Measurements from ENCODE around the gene ZBTB20.
A peak's percentile ranks its signal among the peaks of the same experiment; 100 is the strongest.

ZBTB20 gene

GRCh38 chr3:114480442-114480841 lies 666.6 kb downstream of the ZBTB20 start:
- no peak overlapping the region for H3K4me3 Mint-ChIP-seq
- peaks cover 28% of the 10 kb centered on the region for H3K4me1 Mint-ChIP-seq
- peaks cover 3% of the 10 kb centered on the region for H3K36me3 Mint-ChIP-seq
- no peaks in the 10 kb centered on the region for H3K27me3 Mint-ChIP-seq
- no peak overlapping the region for H3K27ac Mint-ChIP-seq
- H3K9me3 Mint-ChIP-seq, result no peaks in the 10 kb centered on the region

- Mint-ChIP-seq H3K36me3 (peaks cover 3% of the 10 kb centered on the region), H3K4me1 (peaks cover 23% of the 10 kb centered on the region), H3K9me3 (no peaks in the 10 kb centered on the region), H3K27me3 (no peaks in the 10 kb centered on the region), H3K27ac (no peak overlapping the region), H3K4me3 (no peak overlapping the region)
Observed at GRCh38 chr3:114478801-114479200, 668.3 kb downstream of the ZBTB20 start.

- Mint-ChIP-seq H3K27me3 (no peaks in the 10 kb centered on the region), H3K9me3 (no peaks in the 10 kb centered on the region), H3K27ac (no peak overlapping the region), H3K4me1 (peaks cover 9% of the 10 kb centered on the region), H3K4me3 (no peak overlapping the region), H3K36me3 (peaks cover 3% of the 10 kb centered on the region)
Observed at GRCh38 chr3:114476511-114476910, 670.6 kb downstream of the ZBTB20 start.

- H3K4me1 Mint-ChIP-seq, result no peaks in the 10 kb centered on the region
- H3K36me3 Mint-ChIP-seq, result peaks cover 2% of the 10 kb centered on the region
- H3K9me3 Mint-ChIP-seq, result no peaks in the 10 kb centered on the region
- no peaks in the 10 kb centered on the region for H3K27me3 Mint-ChIP-seq
- H3K27ac Mint-ChIP-seq, result no peak overlapping the region
- no peak overlapping the region for H3K4me3 Mint-ChIP-seq
Observed at GRCh38 chr3:114471478-114471877, 675.6 kb downstream of the ZBTB20 start.

GRCh38 chr3:114469070-114469469 lies 678.0 kb downstream of the ZBTB20 start:
- H3K4me3 Mint-ChIP-seq, result no peak overlapping the region
- H3K4me1 Mint-ChIP-seq, result no peaks in the 10 kb centered on the region
- no peaks in the 10 kb centered on the region for H3K9me3 Mint-ChIP-seq
- no peak overlapping the region for H3K27ac Mint-ChIP-seq
- H3K36me3 Mint-ChIP-seq, result peaks cover 2% of the 10 kb centered on the region
- H3K27me3 Mint-ChIP-seq, result no peaks in the 10 kb centered on the region

GRCh38 chr3:114466816-114467215 lies 680.3 kb downstream of the ZBTB20 start:
- peaks cover 2% of the 10 kb centered on the region for H3K36me3 Mint-ChIP-seq
- H3K4me1 Mint-ChIP-seq, result no peaks in the 10 kb centered on the region
- H3K4me3 Mint-ChIP-seq, result no peak overlapping the region
- H3K27ac Mint-ChIP-seq, result no peak overlapping the region
- H3K27me3 Mint-ChIP-seq, result no peaks in the 10 kb centered on the region
- H3K9me3 Mint-ChIP-seq, result no peaks in the 10 kb centered on the region

GRCh38 chr3:114466251-114466650 lies 680.8 kb downstream of the ZBTB20 start:
- H3K9me3 Mint-ChIP-seq, result no peaks in the 10 kb centered on the region
- no peak overlapping the region for H3K27ac Mint-ChIP-seq
- H3K4me1 Mint-ChIP-seq, result no peaks in the 10 kb centered on the region

GRCh38 chr3:114464548-114464947 lies 682.5 kb downstream of the ZBTB20 start:
- Mint-ChIP-seq H3K9me3 (no peaks in the 10 kb centered on the region), H3K36me3 (peaks cover 2% of the 10 kb centered on the region), H3K4me3 (no peak overlapping the region), H3K4me1 (peaks cover under 1% of the 10 kb centered on the region), H3K27ac (no peak overlapping the region), H3K27me3 (no peaks in the 10 kb centered on the region)

More at GRCh38 chr3:114466251-114466650, 680.8 kb downstream of the ZBTB20 start:
- no peak overlapping the region for H3K4me3 Mint-ChIP-seq
- H3K36me3 Mint-ChIP-seq, result peaks cover 2% of the 10 kb centered on the region
- H3K27me3 Mint-ChIP-seq, result no peaks in the 10 kb centered on the region

- Mint-ChIP-seq H3K9me3 (no peaks in the 10 kb centered on the region), H3K36me3 (peaks cover 4% of the 10 kb centered on the region), H3K4me3 (no peak overlapping the region), H3K27me3 (no peaks in the 10 kb centered on the region), H3K27ac (no peak overlapping the region), H3K4me1 (peaks cover 6% of the 10 kb centered on the region)
Observed at GRCh38 chr3:114462750-114463149, 684.3 kb downstream of the ZBTB20 start.

- Mint-ChIP-seq H3K36me3 (peaks cover 2% of the 10 kb centered on the region), H3K4me1 (peaks cover 6% of the 10 kb centered on the region), H3K27ac (no peak overlapping the region), H3K27me3 (no peaks in the 10 kb centered on the region), H3K4me3 (no peak overlapping the region), H3K9me3 (no peaks in the 10 kb centered on the region)
Observed at GRCh38 chr3:114460459-114460858, 686.6 kb downstream of the ZBTB20 start.

GRCh38 chr3:114456742-114457141 lies 690.3 kb downstream of the ZBTB20 start:
- Mint-ChIP-seq H3K27ac (no peak overlapping the region), H3K27me3 (no peaks in the 10 kb centered on the region), H3K36me3 (peaks cover 2% of the 10 kb centered on the region), H3K4me3 (no peak overlapping the region), H3K4me1 (peaks cover 9% of the 10 kb centered on the region), H3K9me3 (no peaks in the 10 kb centered on the region)

GRCh38 chr3:114455432-114455831 lies 691.7 kb downstream of the ZBTB20 start:
- no peak overlapping the region for H3K4me3 Mint-ChIP-seq
- H3K36me3 Mint-ChIP-seq, result peaks cover 2% of the 10 kb centered on the region
- no peaks in the 10 kb centered on the region for H3K27me3 Mint-ChIP-seq
- no peak overlapping the region for H3K27ac Mint-ChIP-seq
- no peaks in the 10 kb centered on the region for H3K9me3 Mint-ChIP-seq
- H3K4me1 Mint-ChIP-seq, result peaks cover 13% of the 10 kb centered on the region

- Mint-ChIP-seq H3K27me3 (no peaks in the 10 kb centered on the region), H3K4me1 (peaks cover 13% of the 10 kb centered on the region), H3K36me3 (peaks cover 2% of the 10 kb centered on the region), H3K27ac (no peak overlapping the region), H3K4me3 (no peak overlapping the region), H3K9me3 (no peaks in the 10 kb centered on the region)
Observed at GRCh38 chr3:114454551-114455251, 692.4 kb downstream of the ZBTB20 start.

GRCh38 chr3:114453361-114453780 lies 693.7 kb downstream of the ZBTB20 start:
- H3K4me3 Mint-ChIP-seq, result peak overlapping the region; percentile 23
- H3K4me1 Mint-ChIP-seq, result peaks cover 11% of the 10 kb centered on the region
- H3K27me3 Mint-ChIP-seq, result no peaks in the 10 kb centered on the region
- peaks cover 2% of the 10 kb centered on the region for H3K36me3 Mint-ChIP-seq
- peak overlapping the region; percentile 47 for H3K27ac Mint-ChIP-seq
- H3K9me3 Mint-ChIP-seq, result no peaks in the 10 kb centered on the region

- H3K4me3 Mint-ChIP-seq, result no peak overlapping the region
Observed at GRCh38 chr3:114452937-114453336, 694.2 kb downstream of the ZBTB20 start.

GRCh38 chr3:114452256-114452655 lies 694.8 kb downstream of the ZBTB20 start:
- Mint-ChIP-seq H3K27ac (no peak overlapping the region), H3K9me3 (no peaks in the 10 kb centered on the region), H3K36me3 (no peaks in the 10 kb centered on the region), H3K27me3 (no peaks in the 10 kb centered on the region), H3K4me3 (no peak overlapping the region), H3K4me1 (peaks cover 11% of the 10 kb centered on the region)

More at GRCh38 chr3:114452937-114453336, 694.2 kb downstream of the ZBTB20 start:
- H3K27me3 Mint-ChIP-seq, result no peaks in the 10 kb centered on the region
- H3K36me3 Mint-ChIP-seq, result peaks cover 2% of the 10 kb centered on the region
- no peaks in the 10 kb centered on the region for H3K9me3 Mint-ChIP-seq
- peaks cover 11% of the 10 kb centered on the region for H3K4me1 Mint-ChIP-seq
- no peak overlapping the region for H3K27ac Mint-ChIP-seq

- H3K27ac Mint-ChIP-seq, result no peak overlapping the region
- no peaks in the 10 kb centered on the region for H3K36me3 Mint-ChIP-seq
- H3K4me3 Mint-ChIP-seq, result no peak overlapping the region
- H3K27me3 Mint-ChIP-seq, result no peaks in the 10 kb centered on the region
- no peaks in the 10 kb centered on the region for H3K9me3 Mint-ChIP-seq
- H3K4me1 Mint-ChIP-seq, result peaks cover 11% of the 10 kb centered on the region
Observed at GRCh38 chr3:114451561-114452018, 695.5 kb downstream of the ZBTB20 start.
